Activated CD4-positive, alpha-beta T cell treated with anti-CD3 and anti-CD28 coated beads, Interleukin-10, Interleukin-2, amounts not matched to agents 100 ng/mL and 50 ng/mL, durations not matched to agents 16 hours and 8 hours (primary cell): ENCODE data around the gene SPOCD1.

Experiments used
- DNase-seq: peaks from one replicate; pipeline ENCODE4 v3.0.0-alpha.2; 2020

Gene SPOCD1

DNA sequence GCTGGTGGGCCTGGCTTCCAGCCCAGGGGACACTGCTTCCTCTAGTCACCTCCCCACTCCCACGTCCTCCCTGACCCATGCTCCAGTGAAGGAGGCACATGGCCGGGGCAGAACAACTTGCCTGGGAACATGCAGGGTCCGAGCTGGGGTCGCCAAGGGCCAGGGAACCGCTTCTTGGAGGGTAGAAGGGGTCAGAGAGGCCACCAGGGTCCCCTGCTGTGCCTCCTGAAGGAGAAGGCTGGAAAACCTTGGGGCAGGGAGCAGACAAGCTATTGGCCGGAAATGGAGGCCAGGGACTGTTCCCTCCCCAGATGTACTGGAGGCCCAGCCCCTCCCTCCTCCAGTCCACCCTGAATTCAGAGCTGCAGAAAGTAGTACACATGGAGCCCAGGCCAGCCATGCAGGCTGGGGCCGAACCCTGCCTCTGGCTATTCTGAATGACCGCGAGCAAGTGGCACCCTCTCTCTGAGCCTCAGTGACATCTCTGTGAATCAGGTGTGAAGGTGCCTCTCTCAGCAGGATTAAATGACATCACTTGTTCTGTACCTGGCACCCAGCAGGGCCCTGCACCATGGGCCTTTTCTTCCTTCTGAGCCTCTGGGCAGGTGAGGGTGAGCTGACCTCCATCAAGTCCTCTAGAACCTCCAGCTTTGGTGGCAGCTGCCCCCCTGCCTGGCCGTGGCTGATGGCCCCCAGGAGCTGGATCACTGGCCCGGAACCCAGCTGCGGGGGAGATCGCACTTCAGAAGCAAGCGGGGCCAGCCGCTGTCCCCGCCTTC lies 15.7 kb downstream of the SPOCD1 start:
- no peak for DNase-seq

DNA sequence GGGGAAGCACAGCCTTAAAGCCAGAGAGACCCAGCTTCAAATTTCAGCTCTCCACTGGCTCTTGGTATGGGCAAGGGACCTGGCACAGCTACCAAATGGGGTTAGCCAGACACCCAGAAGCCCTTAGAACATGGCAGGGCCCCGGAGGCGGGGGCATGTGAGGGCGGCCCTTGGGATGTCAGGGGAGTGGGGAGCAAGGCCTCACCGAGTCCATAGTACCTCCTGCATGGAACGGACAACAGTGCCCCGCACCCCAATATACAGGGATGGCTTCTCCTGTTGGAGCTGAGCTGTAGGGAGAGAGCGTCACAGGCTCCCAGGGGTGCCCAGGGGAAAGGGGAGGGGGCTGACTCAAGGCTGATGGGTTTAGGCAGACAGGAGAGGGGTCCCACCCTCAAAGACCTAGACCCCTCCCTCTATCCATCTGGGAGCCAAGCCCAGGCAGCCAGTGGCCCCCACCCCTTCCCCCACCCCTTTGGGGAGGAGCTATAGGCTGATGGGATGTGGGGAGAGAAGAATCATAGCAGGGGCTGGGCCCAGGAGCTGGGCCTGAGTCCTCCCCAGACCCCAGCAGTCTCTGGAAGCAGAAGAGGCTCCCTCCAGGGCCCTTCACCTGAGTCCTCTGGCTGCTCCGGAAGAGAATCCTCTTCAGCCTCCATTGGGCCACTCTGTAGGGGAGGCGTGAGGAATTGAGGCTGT lies 16.5 kb downstream of the SPOCD1 start:
- no peak for DNase-seq

DNA sequence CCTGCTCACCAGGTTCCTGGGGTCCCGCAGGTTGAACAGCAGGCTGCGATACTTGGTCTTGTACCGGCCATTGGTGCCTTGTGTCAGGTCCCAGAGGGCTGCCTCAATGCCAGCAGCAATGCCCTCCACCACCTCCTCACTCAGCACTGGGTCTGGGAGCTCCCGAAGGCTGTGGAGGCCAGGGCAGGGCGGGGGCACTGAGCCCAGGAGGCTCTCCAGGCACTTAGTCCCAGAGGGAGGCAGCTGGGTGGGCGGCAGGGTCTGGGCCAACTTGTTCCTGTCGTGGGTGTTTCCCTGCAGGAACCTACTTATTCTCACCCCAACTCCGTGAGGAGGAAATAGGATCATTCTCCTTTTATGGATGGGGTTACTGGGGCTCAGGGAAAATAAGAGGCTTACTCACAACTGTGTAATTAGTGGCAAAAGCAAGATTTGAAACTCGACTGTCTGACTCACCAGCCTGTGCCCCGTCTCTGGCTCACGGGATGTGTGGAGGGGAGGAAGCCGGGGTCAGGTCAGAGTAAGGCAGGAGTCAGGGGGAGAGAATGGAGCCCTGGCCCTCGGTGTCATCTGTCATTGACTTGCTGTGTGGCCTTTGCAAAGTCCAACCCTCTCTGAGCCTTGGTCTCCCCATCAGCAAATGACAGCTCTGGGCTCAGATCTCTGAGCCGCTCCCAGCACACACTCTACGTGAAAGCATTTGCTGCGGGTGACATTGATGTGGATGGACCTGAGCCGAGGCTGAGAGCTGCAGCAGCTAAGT lies 17.2 kb downstream of the SPOCD1 start:
- peak; percentile 69 for DNase-seq

DNA sequence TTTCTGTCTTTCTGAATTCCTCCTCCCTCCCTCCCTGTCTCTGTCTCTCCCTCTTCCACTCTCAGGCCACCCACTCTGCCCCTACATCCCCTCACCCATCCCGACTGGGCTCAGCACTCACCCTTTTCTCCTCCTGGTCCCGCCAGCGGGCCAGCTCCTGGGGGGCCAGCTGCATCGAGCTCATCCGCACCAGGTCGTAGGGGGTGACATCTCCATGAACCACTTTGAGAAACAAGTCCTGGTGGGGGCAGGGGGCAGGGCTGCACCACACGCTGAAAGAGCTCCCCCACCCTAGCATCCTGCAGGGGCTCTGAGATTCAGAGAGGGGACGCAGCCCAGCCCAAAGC lies 17.8 kb downstream of the SPOCD1 start:
- DNase-seq, result no peak

DNA sequence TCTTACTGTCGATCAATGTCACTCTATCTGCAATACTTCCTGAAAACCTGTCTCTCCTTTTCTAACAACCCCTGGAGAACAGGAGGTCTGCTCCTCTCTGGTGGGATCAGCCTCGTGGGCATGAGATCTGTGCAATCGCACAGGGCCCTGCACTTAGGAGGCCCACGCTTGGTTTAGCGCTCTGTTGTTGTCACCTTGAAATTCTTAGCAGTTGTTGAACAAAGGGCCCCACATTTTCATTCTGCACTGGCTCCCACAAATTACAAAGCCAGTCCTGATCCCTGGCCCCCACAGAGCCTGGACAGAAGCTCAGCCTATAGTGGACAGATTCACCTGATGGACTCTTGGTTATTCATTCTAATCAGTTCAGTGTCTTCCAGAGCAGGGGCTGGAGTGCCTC lies 18.6 kb downstream of the SPOCD1 start:
- no peak for DNase-seq

DNA sequence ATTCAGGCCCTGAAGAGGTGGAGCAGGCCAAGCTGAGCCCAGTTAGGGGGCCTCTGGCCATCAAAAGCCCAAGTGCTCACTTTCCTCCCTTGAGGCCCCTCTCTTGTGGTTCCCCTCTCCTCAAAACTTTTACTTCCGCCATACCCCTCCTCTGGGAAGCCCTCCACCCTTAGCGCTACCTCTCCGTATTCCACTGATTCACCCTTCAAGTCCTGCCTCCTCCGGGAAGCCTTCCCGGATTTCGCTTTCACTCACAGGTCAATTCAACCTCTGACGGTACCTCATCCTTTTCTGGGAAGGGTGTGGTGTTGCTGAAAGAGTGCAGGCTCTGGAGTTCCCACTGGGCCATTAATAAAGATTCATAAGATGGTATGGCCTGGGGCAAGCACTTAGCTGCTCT lies 19.1 kb downstream of the SPOCD1 start:
- no peak for DNase-seq

DNA sequence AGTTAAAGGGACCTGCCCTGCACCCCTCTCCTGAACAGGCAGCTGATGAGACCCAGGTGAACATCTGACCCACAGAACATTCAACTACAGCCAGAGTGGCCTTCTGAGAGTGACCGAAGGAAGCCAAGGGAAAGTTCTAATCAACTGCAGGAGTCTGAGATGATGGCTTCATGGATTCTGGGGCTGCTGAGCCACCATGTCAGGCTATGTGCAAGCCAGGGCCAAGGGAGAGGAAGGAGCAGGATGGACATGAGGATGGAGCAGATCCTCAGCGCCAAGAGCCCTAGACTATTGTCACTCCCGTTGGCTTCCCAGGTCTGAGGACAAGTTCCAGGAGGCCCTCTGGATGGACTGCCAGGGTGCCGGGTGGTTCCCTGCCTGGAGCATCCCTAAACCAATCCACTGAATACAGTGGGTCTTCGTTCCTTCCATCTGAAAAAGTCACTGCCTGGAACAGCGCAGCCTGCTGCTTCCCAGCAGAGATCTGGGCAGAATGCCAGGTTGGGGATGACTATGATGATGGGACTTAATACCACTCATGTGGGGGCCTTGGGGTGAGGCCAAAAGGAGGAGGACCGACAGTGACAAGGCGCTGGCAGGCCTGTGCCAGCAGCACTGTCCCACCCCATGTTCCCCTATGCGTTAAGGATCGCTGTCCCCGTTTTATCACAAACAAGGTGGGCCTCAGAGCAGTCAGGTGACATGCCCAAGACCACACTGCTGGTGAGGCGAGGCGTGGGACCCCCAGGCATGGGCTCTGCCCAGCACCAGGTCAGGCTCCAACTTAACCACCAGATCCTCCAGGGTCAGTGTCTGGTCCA lies 19.8 kb downstream of the SPOCD1 start:
- no peak for DNase-seq

DNA sequence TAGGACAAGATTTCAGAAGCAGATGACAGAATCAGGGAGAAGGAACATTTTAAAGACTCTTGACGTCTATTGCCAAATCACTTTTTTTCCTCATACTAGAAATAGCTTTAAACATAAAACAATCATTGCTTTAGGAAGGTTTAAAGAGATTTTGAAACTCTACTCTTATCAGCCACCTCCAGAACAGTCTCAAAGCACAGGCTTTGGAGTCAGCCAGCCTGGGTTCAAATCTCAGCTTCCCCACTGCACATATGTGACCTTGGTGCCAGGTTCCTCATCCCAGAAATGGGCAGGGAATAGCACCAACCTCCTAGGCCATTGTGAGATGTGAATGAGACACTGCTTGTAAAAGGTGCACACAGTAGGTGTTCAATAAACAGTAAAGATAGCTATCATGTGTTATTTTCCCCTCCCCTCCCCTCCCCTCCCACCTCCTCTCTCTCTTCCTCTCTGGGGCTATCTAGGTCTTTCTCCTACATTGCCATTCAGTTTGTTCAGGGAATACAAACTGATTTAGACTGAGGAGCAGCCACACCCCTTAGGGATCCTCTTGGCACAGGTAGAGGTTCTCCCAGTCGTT lies 20.6 kb downstream of the SPOCD1 start:
- DNase-seq, result no peak

DNA sequence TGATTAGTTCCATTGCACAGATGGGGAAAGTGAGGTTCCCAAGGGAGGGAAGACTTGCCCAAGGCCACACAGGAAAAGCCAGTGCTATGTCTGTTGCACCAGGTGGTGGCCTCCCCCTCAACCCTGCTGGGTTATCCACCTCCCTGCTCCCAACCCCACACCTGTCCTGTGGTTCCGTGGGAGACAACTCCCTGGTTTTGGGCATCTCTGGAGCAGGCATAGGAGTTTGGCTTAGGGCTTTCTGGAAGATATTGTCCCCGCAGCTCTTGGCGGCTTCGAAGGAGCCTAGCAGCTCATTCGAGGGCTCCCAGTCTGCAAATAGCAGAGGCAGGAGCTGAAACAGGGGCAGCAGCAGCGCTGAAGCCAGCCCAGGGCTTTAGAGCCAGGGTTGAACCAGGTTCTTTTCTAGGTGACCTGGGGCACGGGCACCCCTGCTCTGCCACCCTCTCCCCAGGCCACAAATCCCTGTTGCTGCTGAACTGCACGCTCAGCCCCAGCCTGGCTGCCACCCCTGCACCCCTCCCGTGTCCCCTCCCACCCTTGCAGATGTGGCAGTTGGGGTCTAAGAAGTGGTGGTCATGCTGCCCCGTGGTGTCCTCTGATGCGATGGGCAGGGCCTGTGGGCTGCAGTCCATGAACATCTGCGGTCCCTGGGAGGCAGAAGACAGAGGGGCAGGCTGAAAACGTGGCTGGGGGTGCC lies 22.1 kb downstream of the SPOCD1 start:
- DNase-seq, result no peak

DNA sequence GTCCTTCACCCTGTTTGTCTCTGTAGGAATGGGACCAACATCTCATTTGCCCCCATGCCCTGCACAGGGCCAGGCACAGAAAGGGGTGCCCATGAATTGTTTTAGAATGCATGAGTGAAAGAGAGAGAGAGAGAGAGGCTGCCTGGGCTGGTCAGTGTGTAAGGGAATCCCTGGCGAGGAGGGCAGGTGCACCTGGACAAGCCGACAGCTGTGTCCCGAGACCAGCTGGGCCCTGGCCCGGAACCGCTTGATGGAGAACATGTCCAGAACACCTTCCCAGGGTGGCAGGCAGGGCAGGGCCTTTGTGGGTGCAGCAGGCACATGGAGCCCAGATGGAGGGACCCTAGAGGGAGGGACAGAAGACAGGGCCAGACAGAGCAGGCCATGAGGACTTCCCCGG lies 22.7 kb downstream of the SPOCD1 start:
- DNase-seq, result no peak

DNA sequence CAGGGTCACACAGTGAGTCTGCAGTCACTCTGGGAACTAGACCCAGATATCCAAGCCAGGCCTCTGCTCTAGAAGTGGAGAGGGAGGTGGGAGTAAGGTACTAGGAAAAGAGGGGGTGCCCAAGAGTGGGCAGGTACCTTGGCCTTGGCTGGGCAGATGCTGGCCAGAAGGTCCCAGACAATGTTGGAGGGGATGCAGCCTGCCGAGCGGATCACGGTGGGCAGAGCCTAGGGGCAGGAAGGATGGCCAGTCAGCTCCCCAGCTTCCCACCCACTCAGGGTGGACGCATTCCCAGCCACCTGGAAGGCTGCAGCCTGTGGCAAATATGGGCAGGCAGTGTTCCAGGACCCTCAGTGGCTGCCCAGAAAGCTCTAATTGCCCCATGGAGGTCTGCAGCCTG lies 23.3 kb downstream of the SPOCD1 start:
- no peak for DNase-seq

DNA sequence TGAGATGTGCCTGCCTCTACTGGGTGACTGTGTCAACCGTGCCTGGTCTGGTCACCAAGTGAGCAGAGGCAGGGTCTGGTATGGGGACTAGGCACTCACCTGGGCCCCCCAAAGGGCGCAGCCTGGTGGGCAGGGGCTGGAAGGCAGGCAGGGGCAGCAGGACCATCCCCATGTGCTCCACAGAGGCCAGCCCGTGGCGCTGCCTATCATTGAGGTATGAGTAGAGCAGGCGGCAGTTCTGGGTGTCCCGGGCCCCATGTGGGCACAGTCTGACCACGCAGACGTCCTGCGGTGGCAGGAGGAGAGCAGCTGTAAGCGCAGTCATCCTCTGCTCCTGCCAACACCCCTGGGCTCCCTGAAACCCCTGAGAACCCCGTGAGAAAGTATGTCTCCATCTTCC lies 23.7 kb downstream of the SPOCD1 start:
- DNase-seq, result no peak

DNA sequence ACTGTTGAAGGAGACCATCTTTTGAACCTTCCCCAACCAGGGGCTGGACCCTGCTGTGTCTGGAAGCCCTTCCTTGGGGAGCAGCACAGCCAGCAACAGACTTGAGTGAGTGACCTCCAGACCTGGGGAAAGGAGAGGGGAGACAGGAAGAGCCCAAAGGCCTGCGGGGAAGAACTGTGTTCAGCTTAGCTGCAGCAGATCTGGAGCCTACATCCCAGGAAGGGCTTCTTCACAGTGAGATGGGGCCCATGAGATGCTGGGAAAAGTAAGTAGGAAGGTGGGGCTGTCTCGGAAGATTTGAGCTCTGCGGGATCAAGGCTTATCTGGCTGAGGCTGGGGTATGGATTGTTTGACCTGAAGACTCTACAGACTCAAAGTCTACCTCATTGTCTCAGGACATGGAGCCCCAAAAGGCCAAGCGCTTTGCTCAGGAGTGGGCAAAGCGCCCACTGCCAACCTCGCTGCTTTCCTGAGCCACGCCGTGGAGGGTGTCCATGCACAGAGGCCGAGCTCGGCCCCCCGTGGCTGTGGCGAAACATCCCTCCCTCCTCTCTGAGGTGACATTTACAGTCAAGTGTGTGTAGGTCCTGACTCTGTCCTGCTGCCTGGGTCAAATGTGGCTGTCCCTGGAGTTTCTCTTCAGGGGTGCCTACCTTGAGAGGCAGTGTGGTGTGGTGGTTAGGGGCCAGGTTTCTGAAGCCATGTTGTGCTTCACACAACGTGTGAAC lies 24.5 kb downstream of the SPOCD1 start:
- DNase-seq, result no peak

DNA sequence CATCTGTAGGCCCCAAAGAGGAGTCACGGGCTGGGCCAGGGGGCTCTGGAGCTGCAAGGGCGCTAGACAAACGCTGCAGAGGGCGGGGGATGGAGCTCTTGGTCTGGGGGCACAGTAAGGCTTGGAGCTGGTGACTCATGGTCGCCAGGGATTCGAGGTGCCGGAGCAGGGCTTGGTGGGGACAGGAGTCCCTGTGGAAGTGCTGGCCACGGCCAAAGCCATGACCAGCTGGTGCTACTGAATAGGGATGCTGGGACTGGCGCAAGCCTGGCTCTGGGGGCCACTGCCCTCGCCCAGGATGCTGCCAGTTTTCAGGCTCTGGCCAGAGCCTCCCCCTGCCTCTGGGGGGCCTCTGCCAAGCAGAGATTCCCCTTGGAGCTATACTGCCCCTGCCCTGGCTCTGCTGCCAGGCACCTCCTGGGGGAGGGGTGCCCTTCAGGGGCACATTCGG lies 25.2 kb downstream of the SPOCD1 start:
- DNase-seq, result no peak

DNA sequence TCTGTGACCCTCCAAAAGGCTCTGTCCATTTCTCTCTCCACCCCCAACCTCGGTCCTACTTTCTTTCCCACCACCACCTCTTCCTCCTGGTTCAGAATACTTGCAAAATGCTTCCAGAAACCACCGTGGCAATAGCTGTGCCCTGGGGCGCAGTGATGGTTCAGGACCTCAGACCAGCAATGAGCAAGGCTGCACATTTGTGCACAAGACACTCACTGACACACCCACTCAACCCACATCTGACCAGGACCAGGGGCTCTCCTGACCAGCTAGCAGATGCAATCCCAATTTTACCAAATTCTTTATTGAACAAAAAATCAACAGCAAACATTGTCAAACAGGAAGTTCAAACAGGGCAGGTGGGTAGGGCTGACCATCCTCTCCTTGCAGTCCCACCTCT lies 25.7 kb downstream of the SPOCD1 start:
- no peak for DNase-seq

DNA sequence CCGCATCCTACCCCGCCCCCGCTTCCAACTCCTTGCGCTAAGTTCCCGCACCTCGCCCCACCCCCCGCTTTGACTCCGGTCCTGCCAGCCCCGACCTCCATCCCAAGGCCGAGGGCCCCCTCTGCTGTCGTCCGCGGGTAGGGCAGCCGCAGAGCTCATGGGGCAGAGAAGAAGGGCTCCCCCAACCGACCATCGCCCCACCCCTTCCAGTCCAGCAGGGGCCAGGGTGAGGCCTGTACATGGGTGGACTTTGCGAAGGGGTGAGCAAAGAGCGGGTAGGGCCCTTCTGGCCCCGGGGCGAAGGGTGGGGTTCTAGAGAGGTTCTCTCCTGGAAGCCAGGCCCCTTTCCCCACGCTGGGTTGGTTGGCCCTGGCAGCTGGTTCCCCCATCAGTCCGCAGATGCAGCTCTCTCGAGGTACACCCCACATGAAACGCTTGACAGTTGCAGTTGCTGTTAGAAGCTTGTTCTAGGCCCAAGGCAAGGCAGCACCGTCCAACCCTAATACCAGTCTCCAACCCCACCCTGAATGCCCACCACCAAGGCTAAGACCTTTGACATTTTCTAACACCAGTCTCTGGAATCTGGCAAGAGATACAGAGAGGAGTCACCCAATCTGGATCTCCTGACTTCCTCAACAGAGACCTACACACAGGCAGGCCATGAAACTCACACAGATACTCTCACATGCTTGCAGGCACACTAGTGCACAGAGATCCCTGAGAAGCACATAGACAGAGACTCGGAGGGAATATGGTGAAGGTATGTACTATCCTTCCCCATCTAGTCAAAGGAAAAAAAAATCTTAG lies 26.4 kb downstream of the SPOCD1 start:
- DNase-seq, result peak; percentile 94

DNA sequence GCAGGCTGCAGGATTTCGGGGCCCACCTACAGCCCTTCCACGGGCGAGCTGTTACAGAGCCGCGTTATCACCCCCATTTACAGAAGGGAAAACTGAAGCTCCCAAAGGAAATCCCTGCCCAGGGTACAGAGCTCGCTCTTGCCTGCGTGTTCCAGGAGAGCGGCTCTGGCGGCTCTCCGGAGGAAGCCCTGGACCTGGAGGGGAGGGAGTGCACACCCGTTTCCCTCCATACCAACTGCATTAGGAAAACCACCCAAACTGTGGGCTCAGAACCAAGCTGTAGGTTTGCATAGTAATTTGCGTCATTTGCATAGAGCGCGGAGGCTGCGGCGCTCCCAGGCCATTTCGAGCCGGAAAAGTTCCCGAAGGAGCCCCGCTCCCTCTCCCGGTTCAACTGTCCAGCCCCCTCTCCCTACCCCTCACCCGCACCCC lies 27.0 kb downstream of the SPOCD1 start:
- DNase-seq, result no peak

DNA sequence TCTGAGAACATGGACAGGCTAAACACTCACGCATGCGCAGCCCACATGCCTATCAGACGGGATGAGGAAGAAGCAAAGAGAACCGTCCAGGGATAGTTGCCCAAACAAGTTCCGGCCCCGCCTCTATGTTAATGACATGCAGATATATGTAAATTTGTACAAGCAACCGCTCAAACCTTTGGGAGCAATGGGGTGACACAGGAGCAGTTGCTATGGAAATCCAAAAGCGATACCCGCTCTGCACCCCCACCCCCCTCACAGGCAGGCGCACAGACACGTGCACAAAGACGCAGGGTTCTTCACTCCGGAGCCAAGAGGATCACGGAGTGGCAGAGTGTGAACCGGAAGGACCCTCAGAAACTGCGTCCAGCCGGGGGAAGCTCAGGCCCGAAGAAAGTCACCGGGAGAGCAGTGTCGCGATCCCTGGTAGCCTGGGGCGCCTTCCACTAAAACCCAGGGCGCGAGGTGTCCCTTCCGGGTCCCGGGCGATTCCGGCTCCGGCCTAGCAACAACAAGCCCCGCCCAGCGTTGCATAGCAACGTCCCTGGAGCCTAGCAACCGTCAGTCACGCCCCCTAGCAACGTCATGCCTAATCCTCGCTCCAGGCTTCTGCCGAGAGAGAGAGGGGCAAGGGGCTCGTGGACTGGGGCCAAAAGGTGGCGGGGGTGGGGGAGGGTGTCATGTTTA lies 27.5 kb downstream of the SPOCD1 start:
- DNase-seq, result peak; percentile 95

DNA sequence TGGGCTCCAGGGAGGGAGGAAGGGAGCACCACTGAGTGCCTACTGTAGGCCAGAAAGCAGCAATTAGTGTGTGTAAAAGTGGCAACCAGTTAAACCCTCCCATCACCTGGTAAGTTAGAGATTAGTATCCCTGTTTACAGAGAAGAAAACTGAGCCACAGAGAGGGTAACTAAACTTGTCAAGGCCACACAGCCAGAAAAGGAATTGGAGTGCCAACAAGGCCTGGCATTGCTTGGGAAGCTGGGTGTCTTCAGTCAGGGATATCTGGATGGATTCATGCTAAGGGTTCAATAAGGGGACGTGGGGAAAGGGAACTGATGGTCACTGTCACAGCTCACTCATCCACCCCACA lies 28.1 kb downstream of the SPOCD1 start:
- DNase-seq, result no peak

DNA sequence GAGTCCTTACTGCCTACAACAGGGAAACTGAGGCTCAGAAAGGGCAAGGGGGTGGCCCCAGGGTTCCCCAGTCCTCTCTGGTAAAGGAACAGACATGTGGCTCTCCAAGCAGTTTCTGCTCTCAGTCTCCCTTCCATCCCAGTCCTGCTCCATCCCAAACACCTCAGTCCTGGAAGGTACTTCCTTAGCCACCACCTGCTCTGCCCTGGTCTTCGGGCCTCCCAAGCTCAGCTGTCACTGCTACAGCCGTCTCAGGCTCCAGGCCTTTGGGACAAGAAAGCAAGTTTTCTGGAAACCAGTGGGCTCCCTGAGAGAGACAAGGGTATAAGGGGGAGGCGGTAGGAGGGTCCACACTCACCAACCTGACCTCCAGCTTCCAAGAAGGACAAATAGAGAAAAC lies 28.6 kb downstream of the SPOCD1 start:
- DNase-seq, result no peak
